ENCODE measurements around the gene PLA2G4E. TPM values are rescaled to one million over a fixed set of nuclear protein-coding genes. Genes with fewer than 3 reads are reported as not detected.

Gene PLA2G4E
- total RNA-seq, 1 donor from 2014 or later, result not detected

DNA sequence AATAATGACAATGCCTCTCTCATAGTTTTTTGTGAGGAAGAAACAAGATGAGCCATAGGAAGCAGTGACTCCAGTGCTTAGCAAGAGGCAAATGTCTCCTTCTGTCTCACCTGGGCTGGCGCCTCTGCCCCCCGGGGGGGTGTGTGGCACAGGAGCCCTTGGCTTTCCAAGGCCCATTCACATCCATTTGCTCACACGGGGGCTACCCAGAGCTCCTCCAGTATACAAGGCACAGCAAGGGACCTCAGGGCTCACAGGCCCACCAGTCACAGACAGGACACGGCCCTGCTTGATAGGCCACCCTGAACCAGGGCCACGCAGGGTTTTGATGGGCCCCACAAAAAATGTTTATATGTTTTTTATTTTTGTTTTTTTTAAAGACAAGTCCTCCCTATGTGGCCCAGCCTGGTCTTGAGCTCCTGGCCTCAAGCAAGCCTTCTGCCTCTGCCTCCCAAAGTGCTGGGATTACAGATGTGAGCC lies 26.6 kb downstream of the PLA2G4E start:
- FAIRE-seq, result no peak
- DNase-seq (ENCODE audit: low spot score in 2 of 2), result no peak

DNA sequence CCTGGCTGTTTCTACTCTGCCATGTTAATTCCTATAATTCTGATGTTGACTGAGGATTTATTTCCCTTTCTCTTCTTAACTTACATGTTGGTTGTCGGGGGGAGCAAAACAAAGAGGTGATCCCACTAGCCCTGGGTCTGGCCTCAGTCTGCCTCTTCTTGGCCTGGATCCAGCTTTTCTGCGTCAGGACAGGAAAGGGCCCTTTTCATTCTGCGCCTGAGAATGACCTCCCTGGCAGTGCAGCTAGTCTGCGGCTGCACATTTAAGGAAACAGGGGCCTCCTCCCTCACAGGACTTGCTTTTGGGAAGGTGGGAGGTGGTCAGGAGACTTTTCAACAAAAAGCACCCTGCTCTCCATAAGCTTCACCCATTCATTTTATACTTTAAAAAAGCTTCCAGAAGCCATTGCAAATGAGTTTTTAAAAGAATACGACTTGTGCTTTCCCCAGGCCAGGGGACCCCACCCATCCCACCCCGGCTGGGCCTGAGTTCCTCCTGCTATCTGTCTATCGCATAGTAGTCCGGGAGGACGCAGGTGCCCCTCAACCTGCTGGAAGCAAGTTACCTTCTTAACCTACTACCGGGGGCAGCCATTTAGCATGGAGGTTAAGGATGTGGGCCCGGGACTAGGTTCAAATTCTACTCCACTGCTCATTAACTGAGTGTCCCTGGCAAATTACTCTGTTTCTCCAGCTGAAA lies 27.2 kb downstream of the PLA2G4E start:
- no peak for DNase-seq (ENCODE audit: low spot score in 2 of 2)
- no peak for FAIRE-seq

DNA sequence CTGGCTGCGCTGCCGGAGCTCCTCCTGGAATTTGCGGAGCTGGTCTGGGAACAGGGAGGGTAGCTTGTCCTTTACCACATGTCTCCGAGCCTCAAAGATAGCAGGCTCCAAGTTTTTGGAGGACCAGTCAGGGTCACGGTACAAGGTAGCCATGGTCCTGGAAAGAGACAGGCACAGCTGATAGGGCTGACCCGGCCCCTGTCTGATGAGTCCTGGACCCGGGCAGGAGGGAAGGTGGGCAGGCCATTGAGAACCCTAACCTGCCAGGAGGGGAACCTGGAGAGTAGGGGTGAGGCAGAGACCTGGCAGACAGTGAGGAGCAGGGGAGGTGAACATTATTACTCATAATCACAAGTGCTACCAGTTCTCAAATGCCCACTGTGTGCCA lies 28.0 kb downstream of the PLA2G4E start:
- no peak for DNase-seq (ENCODE audit: low spot score in 2 of 2)
- FAIRE-seq, result no peak

DNA sequence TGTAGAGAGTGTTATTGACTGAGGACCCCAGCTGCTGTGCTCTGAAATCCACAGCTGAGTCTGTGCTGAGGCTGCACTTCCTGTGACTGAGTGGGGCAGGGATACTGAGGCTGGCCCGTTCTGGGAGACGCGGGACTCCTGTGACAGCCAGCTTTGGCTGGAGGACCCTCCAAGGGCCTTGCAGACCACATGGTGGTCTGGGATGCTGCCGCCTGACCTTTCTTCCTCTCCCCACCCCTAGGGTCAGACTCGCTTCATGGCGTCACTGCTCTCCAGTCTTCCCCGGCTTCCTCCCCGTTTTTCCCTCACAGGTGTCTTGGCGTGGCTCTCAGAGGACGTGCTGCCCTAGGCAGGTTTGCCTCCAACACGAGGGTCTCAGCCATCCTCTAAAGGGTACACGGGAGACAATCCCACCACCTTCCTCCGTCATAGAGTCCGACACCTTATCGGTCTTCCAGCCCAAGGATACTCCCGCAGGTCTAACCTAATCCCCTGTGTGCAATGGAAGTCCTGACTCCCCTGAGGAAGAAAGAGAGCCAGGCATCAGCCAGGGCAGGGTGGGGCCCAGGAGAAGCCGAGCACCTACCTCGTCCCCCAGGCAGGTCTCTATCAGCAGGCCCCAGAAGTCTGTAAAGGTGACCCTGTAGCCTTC lies 28.6 kb downstream of the PLA2G4E start:
- DNase-seq (ENCODE audit: low spot score in 2 of 2) (no peak), FAIRE-seq (no peak)

DNA sequence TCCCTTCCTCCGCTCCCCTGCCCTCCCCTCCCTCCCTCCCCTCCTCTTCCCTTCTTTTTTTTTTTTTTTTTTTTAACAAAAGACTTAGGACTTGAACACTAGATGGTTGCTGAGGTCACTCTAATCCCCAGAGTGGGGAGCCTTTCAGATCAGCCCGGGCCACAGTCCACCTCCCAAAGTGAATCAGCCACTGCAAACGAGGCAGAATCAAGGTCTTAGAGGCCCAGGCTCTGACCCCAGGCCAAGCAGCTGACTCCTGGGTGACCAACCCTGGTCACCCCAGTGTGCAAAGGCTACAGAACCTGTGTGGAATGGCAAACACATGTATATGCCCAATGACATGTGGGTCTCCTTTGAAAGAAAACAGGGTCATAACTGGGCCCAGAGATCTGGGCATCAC lies 30.2 kb downstream of the PLA2G4E start:
- FAIRE-seq (no peak), DNase-seq (ENCODE audit: low spot score in 2 of 2) (no peak)

DNA sequence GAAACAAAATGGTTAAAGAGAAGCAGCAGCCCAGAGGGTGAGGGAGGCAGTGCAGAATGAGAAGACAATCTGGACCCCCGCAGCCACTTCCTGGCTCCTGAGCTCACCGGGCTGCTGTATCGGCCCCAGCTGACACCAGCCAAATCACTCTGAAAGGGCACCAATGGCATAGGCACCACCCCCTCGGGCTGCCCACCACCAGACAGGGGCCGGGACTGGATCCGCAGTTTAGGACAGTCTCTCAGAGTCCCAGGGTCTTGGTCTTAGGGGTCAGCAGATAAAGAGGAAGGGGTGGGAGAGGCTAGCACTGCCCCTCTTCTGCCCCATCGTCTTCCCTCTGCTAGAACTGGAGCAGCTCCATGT lies 30.6 kb downstream of the PLA2G4E start:
- DNase-seq (ENCODE audit: low spot score in 2 of 2) (no peak), FAIRE-seq (no peak)

DNA sequence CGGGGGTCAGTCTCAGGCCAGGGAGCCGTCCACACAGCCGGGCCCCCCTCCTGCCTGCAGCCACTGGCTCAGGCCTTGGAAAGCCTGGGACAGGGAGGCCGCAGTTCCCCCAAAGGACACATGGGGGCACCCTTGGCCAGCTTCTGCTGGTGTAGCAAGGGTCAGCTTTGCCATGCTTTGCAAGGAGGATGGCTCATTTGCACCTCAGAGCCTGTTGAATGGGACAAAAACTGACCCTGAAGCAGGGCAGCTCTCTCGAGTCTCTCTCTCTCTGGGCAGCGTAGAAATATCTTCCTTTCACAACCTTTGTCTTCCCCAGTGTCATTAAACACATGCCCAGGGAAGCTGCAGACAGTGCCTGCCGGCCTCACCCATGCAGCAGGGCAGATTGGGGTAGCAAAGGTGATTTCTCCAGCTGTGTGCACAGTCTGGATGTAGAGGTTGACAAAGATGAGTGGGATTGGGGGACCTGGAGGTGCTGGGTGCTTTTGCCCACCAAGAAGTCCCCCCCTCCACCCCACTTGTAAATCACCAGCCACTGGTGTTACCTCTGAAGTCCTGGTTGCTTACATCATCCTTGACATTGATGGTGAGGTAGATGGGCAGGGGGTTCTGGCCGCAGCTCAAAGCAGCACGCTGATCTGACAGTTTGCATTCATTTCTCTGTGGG lies 31.1 kb downstream of the PLA2G4E start:
- peak; percentile 67 to 91 for DNase-seq (ENCODE audit: low spot score in 2 of 2)
- FAIRE-seq, result no peak

DNA sequence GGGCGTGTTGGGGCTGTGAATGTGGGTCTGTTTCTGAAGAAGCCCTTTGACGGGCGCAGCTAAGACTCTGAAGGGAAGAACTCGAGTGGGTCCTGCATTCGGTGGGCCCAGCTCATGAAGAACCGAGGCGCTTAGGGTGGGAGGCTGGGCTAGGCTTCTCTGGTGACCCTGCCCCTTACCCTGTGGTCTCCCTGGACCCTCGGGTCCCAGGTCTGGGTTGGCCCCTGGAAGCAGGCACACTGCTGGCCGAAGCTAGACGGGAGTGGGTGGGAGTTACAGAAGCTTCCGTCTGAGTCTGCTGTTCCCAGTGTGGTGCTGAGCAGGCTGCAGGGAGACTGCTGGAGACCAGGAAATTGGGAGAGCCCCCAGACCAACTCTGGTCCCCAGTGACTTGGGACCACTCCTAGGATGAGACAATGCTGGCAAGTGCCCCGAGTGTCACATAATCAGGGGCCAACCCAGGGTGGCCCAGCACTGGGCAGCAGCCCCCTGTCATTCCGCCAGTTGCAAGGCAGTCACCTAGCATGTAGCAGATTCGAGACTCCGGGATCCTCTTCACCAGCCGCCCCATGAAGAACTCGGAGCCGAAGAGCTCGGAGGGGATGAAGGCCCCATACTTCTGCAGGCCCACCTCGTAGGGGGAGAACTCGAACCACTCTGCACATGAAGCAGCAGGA lies 31.8 kb downstream of the PLA2G4E start:
- no peak for FAIRE-seq
- DNase-seq (ENCODE audit: low spot score in 2 of 2), result no peak

DNA sequence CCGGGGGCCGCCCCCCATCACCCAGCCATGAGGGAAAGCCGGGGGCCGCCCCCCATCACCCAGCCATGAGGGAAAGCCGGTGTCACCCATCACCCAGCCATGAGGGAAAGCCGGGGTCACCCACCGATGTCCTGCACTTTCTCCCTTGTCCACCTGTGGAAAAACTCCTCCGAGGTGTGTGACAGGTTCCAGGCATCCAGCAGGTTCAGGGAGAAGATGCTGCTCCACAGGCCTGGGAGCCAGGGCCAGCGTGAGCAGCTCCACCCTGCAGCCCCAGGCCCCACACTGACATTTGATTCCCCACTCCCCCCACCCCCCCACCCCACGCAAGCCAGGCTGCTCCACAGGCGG lies 32.9 kb downstream of the PLA2G4E start:
- FAIRE-seq, result no peak
- no peak for DNase-seq (ENCODE audit: low spot score in 2 of 2)

DNA sequence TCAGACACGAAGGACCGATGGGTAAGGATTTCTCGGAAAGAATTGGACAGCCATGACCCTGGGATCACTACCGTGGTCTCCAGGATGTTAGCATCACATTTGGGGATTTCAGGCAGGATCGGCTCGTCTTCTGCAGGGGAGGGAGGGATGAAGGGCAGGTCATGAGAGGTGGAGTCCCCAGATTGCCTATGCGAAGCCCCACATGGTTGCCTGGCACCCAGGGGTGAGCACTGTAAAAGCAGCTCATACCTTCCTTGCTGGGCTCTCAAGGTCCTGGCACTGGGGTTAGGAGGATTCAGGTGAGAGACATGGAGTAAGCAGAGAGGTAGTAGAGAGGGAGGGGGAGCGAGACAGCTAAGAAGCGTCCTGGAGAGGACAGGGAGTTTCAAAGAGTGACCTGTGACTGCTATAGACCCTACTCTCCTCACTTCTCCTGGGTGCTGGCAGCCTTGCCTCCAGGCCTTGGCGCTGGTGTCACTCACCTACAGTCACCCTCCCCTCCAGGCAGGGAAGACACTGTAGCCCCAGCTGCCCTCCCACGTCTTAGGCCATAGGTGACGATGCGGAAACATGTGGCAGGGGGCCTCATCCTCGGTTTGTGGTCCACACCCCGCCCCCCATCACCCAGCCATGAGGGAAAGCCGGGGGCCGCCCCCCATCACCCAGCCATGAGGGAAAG lies 33.5 kb downstream of the PLA2G4E start:
- FAIRE-seq, result no peak
- no peak for DNase-seq (ENCODE audit: low spot score in 2 of 2)

DNA sequence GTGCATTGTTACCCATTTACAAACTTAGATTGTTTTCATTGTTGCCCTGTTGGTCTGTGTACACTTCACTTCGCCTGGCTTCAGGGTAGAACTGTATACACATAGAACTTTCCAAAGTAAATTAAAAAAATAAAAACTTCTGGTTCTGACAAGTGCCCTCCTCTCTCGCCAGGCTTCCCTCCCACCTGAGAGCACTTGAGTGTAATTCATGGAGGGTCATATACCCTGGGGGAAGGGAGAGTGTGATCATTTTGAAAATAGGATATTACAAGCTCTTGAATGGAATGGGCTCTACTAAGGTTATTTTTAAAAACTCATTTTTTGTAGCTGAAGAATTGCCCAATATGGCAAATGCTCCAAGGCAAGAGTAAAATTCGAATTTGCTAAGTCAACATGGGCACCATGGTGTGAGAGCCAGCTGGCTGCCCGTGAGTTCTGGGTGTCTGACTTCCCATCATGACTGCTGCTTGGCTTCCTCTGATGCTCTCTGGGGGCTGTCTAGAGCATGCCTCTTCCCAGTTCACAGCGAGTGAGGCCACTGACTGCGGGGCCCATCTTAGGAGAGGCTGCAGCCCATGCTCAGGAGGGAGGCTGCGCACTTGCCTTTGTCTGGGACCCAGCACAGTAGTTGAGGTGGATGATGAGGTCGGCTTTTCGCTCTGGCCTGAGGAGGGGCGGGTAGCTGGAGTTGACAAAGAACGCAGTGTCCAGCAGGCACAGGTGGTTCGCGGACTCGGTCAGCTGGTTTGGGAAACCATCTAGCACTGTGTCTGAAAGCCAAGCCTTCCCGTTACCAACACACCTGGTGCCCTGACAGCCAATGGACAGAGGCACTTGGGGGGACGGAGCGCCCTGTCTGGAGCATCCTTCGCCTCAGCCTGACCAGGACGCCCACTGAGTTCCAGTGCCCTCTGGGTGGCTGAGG lies 35.3 kb downstream of the PLA2G4E start:
- DNase-seq (ENCODE audit: low spot score in 2 of 2) (no peak), FAIRE-seq (no peak)

DNA sequence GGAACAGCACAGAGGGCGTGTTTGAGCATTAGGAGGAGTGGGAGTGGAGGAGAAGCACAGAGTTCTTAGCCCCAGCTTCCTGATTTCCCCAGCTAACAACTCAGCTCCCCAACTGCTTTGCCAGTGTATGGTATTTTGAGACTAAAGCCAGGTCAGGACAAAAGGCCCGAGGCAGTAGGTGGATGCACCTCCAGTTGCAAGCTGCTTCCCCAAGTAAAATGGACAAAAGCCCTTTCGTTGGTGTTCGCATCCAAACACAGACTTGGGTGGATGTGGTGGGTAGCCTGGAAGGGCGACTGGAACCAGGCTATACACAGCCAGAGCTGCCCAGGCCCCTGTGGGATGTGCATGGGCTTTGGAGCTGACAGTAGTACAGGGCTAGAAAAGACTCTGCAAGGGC lies 36.2 kb downstream of the PLA2G4E start:
- FAIRE-seq (no peak), DNase-seq (ENCODE audit: low spot score in 2 of 2) (no peak)

DNA sequence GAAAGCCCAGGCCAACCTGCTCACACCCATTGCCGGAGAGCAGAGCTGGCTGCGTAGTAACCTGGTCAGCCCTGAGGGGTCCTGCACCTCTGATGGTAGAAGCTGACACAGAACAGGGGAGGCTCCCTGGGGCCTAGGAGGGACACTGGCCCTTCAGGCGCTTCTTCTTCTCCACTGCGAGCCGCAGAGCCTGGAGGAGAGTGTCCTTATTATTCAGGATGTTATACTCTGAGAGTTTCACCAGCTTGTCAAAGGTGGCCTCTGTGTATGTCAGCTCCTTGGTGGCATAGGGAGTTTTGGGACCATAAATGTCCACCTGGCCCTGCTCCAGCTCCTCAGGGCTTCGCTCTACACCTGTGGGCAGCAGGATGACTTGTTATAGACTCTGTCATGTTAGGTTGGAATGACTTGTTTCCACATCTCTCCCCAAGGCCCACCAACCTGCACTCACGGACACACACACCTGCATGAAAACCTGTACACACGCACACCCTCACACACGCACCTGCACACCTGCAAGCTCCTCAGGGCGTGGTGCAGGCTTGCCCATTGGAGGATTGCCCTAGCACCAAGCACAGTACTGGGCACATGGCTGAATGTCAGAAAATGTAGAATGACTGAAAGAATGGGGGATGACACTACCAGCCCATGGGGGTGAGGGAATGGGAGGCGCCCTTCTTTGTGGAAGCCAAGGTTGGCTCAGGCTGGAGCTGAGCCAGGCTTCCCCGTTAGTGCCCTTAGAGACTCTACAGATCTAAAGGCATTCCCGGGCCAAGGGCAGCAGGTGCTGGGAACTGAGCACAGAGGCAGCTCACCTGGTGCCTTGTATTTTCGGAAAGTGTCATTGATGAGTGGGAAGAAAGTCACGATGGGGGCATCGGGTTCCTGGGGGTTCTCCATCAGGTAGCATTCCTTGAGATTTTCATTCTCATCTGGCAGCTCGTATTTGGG lies 36.9 kb downstream of the PLA2G4E start:
- no peak for DNase-seq (ENCODE audit: low spot score in 2 of 2)
- no peak for FAIRE-seq

DNA sequence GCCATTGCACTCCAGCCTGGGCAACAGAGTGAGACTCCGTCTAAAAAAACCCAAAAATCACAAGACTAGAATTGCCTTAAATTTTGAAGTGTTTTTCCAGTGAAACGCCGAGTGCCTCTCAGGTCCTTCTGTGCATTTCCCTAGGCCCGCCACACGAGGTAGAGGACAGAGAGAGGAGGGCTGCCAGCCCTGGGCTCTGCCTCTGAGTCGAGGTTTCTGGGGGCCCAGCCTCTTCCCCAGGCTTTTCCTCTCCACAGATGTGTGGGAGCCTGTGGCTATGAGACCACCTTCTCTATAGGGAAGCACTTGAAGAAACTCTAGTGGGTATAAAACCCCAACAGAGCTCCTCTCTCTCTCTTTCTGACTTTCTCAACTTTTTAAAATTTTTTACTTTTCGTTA lies 37.6 kb downstream of the PLA2G4E start:
- FAIRE-seq (no peak), DNase-seq (ENCODE audit: low spot score in 2 of 2) (no peak)

DNA sequence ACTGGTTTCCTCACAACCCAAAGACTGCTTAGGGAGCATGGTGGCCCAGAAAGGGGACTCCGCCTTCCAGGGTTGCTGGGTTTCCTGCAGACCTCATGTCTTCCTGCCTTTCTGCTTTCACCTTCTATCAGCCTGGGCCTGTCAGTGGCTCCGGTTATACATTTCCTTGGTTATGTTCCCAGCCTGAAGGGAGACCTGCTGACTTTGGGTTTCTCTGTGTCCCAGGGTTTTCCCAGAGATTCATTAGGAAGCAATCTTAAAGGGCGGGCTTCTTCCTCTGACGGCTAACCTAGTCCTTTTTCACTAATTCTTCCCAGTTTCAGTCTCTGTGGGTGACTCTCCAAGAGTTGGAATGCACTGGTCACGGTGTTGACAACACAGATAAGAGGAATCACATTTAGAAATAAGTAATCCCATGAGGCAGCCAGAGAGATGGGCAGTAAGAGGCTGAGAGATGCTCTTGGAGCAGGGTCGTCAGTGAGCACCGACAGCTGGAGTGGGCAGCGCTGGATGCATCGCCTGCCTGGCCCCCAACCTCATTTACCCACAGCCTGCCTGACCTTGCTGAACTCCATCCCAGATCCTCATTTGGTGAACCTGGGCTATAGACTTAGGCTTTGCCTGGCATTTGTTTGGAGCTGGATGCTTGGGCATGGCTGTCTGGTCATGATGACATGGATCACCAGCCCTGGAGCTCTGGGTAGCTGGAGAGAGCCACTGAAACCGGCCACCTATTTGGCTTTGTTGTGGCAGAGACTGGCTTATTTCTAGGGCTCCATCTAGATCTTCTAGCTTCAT lies 38.5 kb downstream of the PLA2G4E start:
- no peak for DNase-seq (ENCODE audit: low spot score in 2 of 2)
- FAIRE-seq, result no peak

DNA sequence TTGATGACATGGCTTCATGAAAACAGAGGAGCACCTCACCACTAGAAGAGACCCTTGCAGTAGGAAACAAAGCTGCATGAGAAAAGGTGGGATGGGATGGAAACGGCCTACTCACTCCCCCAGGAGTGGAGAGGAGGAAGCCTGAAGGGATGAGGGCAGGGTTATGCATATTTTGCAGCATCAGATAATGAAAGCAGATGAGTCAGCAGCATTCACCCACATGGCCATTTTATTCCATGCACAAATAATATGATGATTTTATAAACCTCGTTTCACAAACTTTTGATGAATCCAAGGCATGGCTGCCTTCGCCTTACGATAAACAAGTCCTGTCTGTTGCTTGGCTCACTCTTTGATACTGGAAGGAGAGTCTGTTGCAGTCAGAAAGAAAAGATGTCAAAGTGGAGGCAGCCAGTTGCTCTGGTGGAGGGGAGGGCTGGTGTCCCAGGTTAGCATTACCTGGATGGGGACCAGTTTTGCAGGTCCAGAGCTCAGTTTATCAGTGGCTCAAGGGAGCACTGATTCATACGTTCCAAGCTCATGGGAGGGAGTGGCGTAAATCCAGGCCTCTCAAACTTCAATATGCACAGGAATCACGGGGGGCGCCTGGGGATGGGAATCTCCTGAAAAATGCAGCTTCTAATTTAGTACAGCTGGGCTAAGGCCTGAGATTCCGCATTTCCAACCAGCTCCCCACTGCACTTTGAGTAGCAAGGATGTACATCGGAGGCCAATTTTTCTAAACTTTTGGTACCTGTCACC lies 39.3 kb downstream of the PLA2G4E start:
- DNase-seq (ENCODE audit: low spot score in 2 of 2), result no peak
- FAIRE-seq, result no peak
